OCI-LY1 (cell line): ENCODE data around the gene PSMG1.

Experiments
- H2AFZ ChIP-seq: fragments of 200-600 bp; sonication (generic), shearing (Covaris generic); 2 replicates; pipeline ENCODE4 v1.6.0; 2014; ENCODE audit warnings: antibody characterized with exemption, mild to moderate bottlenecking, low read length
- H3F3A ChIP-seq: fragments of 200-600 bp; sonication (generic), shearing (Covaris generic); 2 replicates; pipeline ENCODE4 v1.6.0; 2014; ENCODE audit warnings: mild to moderate bottlenecking, antibody characterized with exemption, low read length, moderate library complexity; ENCODE audit not compliant: insufficient read depth
- H3K27ac ChIP-seq: fragments of 200-600 bp; sonication (generic); 2 replicates; pipeline ENCODE4 v1.5.1; 2014; ENCODE audit warnings: low read length, mixed run types, mild to moderate bottlenecking, low read depth; ENCODE audit not compliant: poor library complexity, severe bottlenecking
- H3K27me3 ChIP-seq: fragments of 200-600 bp; sonication (generic); 2 replicates; pipeline ENCODE4 v1.6.0; 2014; ENCODE audit warnings: antibody characterized with exemption, mild to moderate bottlenecking, low read length, moderate library complexity; ENCODE audit not compliant: insufficient read depth
- H3K36me3 ChIP-seq: fragments of 200-600 bp; sonication (generic); 2 replicates; pipeline ENCODE4 v1.6.1; 2014; ENCODE audit warnings: mild to moderate bottlenecking, antibody characterized with exemption, low read length, moderate library complexity, mixed read lengths; ENCODE audit not compliant: insufficient read depth
- H3K4me1 ChIP-seq: fragments of 200-600 bp; sonication (generic); 2 replicates; pipeline ENCODE4 v1.5.1; 2014; ENCODE audit warnings: mild to moderate bottlenecking, low read length, moderate library complexity; ENCODE audit not compliant: insufficient read depth, severe bottlenecking
- H3K4me2 ChIP-seq: fragments of 200-600 bp; sonication (generic), shearing (Covaris generic); 2 replicates; pipeline ENCODE4 v1.6.1; 2014; ENCODE audit warnings: low read length
- H3K4me3 ChIP-seq: fragments of 200-600 bp; sonication (generic); 2 replicates; pipeline ENCODE4 v1.5.1; 2014; ENCODE audit warnings: low read length, low read depth, mild to moderate bottlenecking, mixed read lengths; ENCODE audit not compliant: poor library complexity, severe bottlenecking
- H3K79me2 ChIP-seq: fragments of 200-600 bp; shearing (Covaris generic); 2 replicates; pipeline ENCODE4 v1.6.1; 2016; ENCODE audit warnings: mixed run types, low read length, mixed read lengths; ENCODE audit not compliant: insufficient read depth
- H3K9ac ChIP-seq: fragments of 200-600 bp; sonication (generic), shearing (Covaris generic); 2 replicates; pipeline ENCODE4 v1.6.1; 2014; ENCODE audit warnings: mild to moderate bottlenecking, low read length, mixed read lengths
- H3K9me2 ChIP-seq: fragments of 200-600 bp; sonication (generic), shearing (Covaris generic); 2 replicates; pipeline ENCODE4 v1.6.1; 2014; ENCODE audit warnings: low read depth, mild to moderate bottlenecking, low read length, mixed read lengths
- H3K9me3 ChIP-seq: fragments of 200-600 bp; shearing (Covaris generic); 2 replicates; pipeline ENCODE4 v1.6.1; 2014; ENCODE audit warnings: low read length, mixed read lengths
- H4K20me1 ChIP-seq: fragments of 200-600 bp; sonication (generic), shearing (Covaris generic); 2 replicates; pipeline ENCODE4 v1.6.0; 2016; ENCODE audit warnings: mild to moderate bottlenecking, low read length; ENCODE audit not compliant: insufficient read depth
- CTCF ChIP-seq: fragments of 200-600 bp; sonication (generic), shearing (Covaris generic); IDR thresholded peaks from 2 replicates; pipeline ENCODE4 v1.5.1; 2017; ENCODE audit warnings: mild to moderate bottlenecking, antibody characterized with exemption, low read length, moderate library complexity, mixed read lengths
- EZH2 ChIP-seq: fragments of 200-600 bp; sonication (generic), shearing (Covaris generic); IDR thresholded peaks from 2 replicates; pipeline ENCODE4 v1.8.0; 2017; ENCODE audit warnings: borderline replicate concordance, mixed run types, mild to moderate bottlenecking, antibody characterized with exemption, low read length, moderate library complexity, mixed read lengths

The PSMG1 gene

GRCh38 chr21:39131791-39132190 is 51.5 kb downstream of the PSMG1 start:
- Histone ChIP-seq H4K20me1 (no peaks in the 10 kb centered on the region), H3K79me2 (no peaks in the 10 kb centered on the region)

GRCh38 chr21:39127506-39127905 is 55.7 kb downstream of the PSMG1 start:
- H3K79me2 ChIP-seq, result no peaks in the 10 kb centered on the region
- no peaks in the 10 kb centered on the region for H3F3A ChIP-seq
- H3K27me3 ChIP-seq, result no peaks in the 10 kb centered on the region
- no peak overlapping the region for H3K9ac ChIP-seq
- no peak overlapping the region for H3K4me3 ChIP-seq
- H4K20me1 ChIP-seq, result no peaks in the 10 kb centered on the region
- H3K4me1 ChIP-seq, result no peaks in the 10 kb centered on the region
- H3K4me2 ChIP-seq, result no peak overlapping the region
- no peaks in the 10 kb centered on the region for H3K9me2 ChIP-seq
- H3K9me3 ChIP-seq, result no peaks in the 10 kb centered on the region
- no peak overlapping the region for H3K27ac ChIP-seq
- TF ChIP-seq EZH2, result no peak
- TF ChIP-seq CTCF, result no peak
- no peaks in the 10 kb centered on the region for H3K36me3 ChIP-seq
- no peak overlapping the region for H2AFZ ChIP-seq

More at GRCh38 chr21:39131791-39132190, 51.5 kb downstream of the PSMG1 start:
- Histone ChIP-seq H3K4me3 (no peak overlapping the region), H2AFZ (no peak overlapping the region), H3K27ac (no peak overlapping the region), H3K9ac (no peak overlapping the region), H3K4me2 (no peak overlapping the region), H3K27me3 (no peaks in the 10 kb centered on the region), H3K36me3 (no peaks in the 10 kb centered on the region), H3F3A (no peaks in the 10 kb centered on the region), H3K9me2 (no peaks in the 10 kb centered on the region), H3K4me1 (no peaks in the 10 kb centered on the region), H3K9me3 (no peaks in the 10 kb centered on the region)
- TF ChIP-seq CTCF, result no peak
- no peak for TF ChIP-seq EZH2

GRCh38 chr21:39126486-39126806 is 56.8 kb downstream of the PSMG1 start:
- Histone ChIP-seq H3K4me3 (no peak overlapping the region), H3K9ac (no peak overlapping the region), H3K36me3 (no peaks in the 10 kb centered on the region), H3K79me2 (no peaks in the 10 kb centered on the region), H2AFZ (no peak overlapping the region), H3K4me1 (no peaks in the 10 kb centered on the region), H3K4me2 (no peak overlapping the region), H3F3A (no peaks in the 10 kb centered on the region), H4K20me1 (no peaks in the 10 kb centered on the region), H3K9me2 (no peaks in the 10 kb centered on the region), H3K27me3 (0 out of 2 replicates have a peak, but pooled peaks cover 3% of the 10 kb centered on the region), H3K9me3 (no peaks in the 10 kb centered on the region), H3K27ac (no peak overlapping the region)
- TF ChIP-seq CTCF (no peak), EZH2 (no peak)
